Urinary bladder (tissue), 4 donors: ENCODE measurements around the gene PCNT. TPM values are rescaled to one million over a fixed set of nuclear protein-coding genes. Genes with fewer than 3 reads are reported as not detected.

Source experiments
- DNase-seq: peaks from one replicate; pipeline ENCODE4 v3.0.0-alpha.2; 2015; ENCODE audit errors: extremely low spot score
- H3K27ac ChIP-seq: one replicate; pipeline ENCODE4 v1.5.1; 2013; ENCODE audit warnings: low read depth, mild to moderate bottlenecking, moderate library complexity
- H3K36me3 ChIP-seq: one replicate; pipeline ENCODE4 v1.6.1; 2013; ENCODE audit warnings: mild to moderate bottlenecking, moderate library complexity; ENCODE audit not compliant: insufficient read depth
- H3K4me1 ChIP-seq: one replicate; pipeline ENCODE4 v1.6.1; 2013; ENCODE audit warnings: mild to moderate bottlenecking, moderate library complexity; ENCODE audit not compliant: insufficient read depth
- H3K4me3 ChIP-seq: one replicate; pipeline ENCODE4 v1.5.1; 2013; ENCODE audit warnings: low read depth, low read length
- WGBS: extraction: QIAGEN DNeasy Blood & Tissue Kit; methylation state at CpG from one replicate; pipeline ENCODE4 v1.1.7; 2013; 5-methylcytosine and 5-hydroxymethylcytosine counted together
- polyA plus RNA-seq: library from polyadenylated mRNA; stranded (reverse); fragments of 200-250 nt; gene quantifications from one replicate; pipeline ENCODE4 v1.2.3, GENCODE V29; 2013
- total RNA-seq: library from RNA; depleted of rRNA; stranded (reverse); fragments of >200 nt; gene quantifications from one replicate; pipeline ENCODE4 v1.2.3, GENCODE V29; 2014
- donor health status: healthy with polysubstance abuse.
- donor health status: healthy.

Gene PCNT
- total and polyA plus RNA-seq, 2 donors: 15.7 to 22.4 TPM

- 94% methylated on average over 12 of the region's 12 CpGs for WGBS
- H3K36me3 ChIP-seq: peaks cover 4% of the 10 kb centered on the region
- no peak for DNase-seq
- H3K27ac ChIP-seq: no peak overlapping the region
- no peak overlapping the region for H3K4me3 ChIP-seq
- H3K4me1 ChIP-seq: no peaks in the 10 kb centered on the region
Observed at GRCh38 chr21:46334351-46335140, 10.6 kb downstream of the PCNT start.

- Histone ChIP-seq H3K27ac (no peak overlapping the region), H3K4me3 (no peak overlapping the region), H3K36me3 (peaks cover 4% of the 10 kb centered on the region), H3K4me1 (no peaks in the 10 kb centered on the region)
- WGBS: 91% methylated on average over 3 of the region's 3 CpGs
- no peak for DNase-seq
Observed at GRCh38 chr21:46336603-46337002, 12.6 kb downstream of the PCNT start.

- Histone ChIP-seq H3K27ac (no peak overlapping the region), H3K36me3 (peaks cover 2% of the 10 kb centered on the region), H3K4me1 (no peaks in the 10 kb centered on the region), H3K4me3 (no peak overlapping the region)
- DNase-seq: no peak
- 95% methylated on average over 8 of the region's 8 CpGs for WGBS
Observed at GRCh38 chr21:46340998-46341397, 17.0 kb downstream of the PCNT start.

- WGBS: 96% methylated on average over 20 of the region's 20 CpGs
Observed at GRCh38 chr21:46344219-46344915, 20.4 kb downstream of the PCNT start.

GRCh38 chr21:46345861-46346260 is 21.9 kb downstream of the PCNT start:
- Histone ChIP-seq H3K36me3 (peaks cover 4% of the 10 kb centered on the region), H3K4me3 (no peak overlapping the region), H3K27ac (no peak overlapping the region), H3K4me1 (no peaks in the 10 kb centered on the region)
- DNase-seq: no peak
- WGBS: 92% methylated on average over 14 of the region's 14 CpGs

More at GRCh38 chr21:46344219-46344915, 20.4 kb downstream of the PCNT start:
- no peaks in the 10 kb centered on the region for H3K4me1 ChIP-seq
- no peak overlapping the region for H3K27ac ChIP-seq
- no peak overlapping the region for H3K4me3 ChIP-seq
- peaks cover 2% of the 10 kb centered on the region for H3K36me3 ChIP-seq
- DNase-seq: no peak

GRCh38 chr21:46346296-46347202 is 22.6 kb downstream of the PCNT start:
- Histone ChIP-seq H3K4me3 (no peak overlapping the region), H3K36me3 (peaks cover 4% of the 10 kb centered on the region), H3K4me1 (no peaks in the 10 kb centered on the region), H3K27ac (no peak overlapping the region)
- DNase-seq: no peak
- 97% methylated on average over 34 of the region's 34 CpGs for WGBS

GRCh38 chr21:46347203-46347550 is 23.2 kb downstream of the PCNT start:
- DNase-seq: no peak
- peaks cover 4% of the 10 kb centered on the region for H3K36me3 ChIP-seq
- WGBS: 75% methylated on average over 10 of the region's 10 CpGs
- H3K4me1 ChIP-seq: no peaks in the 10 kb centered on the region
- no peak overlapping the region for H3K27ac ChIP-seq
- no peak overlapping the region for H3K4me3 ChIP-seq

GRCh38 chr21:46347791-46348381 is 23.9 kb downstream of the PCNT start:
- Histone ChIP-seq H3K36me3 (peaks cover 4% of the 10 kb centered on the region), H3K4me1 (no peaks in the 10 kb centered on the region), H3K27ac (no peak overlapping the region), H3K4me3 (no peak overlapping the region)
- no peak for DNase-seq
- WGBS: 89% methylated on average over 12 of the region's 12 CpGs

GRCh38 chr21:46349134-46349760 is 25.3 kb downstream of the PCNT start:
- DNase-seq: no peak
- Histone ChIP-seq H3K27ac (no peak overlapping the region), H3K4me3 (no peak overlapping the region), H3K4me1 (no peaks in the 10 kb centered on the region), H3K36me3 (peaks cover 4% of the 10 kb centered on the region)
- WGBS: 96% methylated on average over 17 of the region's 17 CpGs

- Histone ChIP-seq H3K4me1 (no peaks in the 10 kb centered on the region), H3K27ac (no peak overlapping the region), H3K4me3 (no peak overlapping the region), H3K36me3 (peaks cover 4% of the 10 kb centered on the region)
- WGBS: 93% methylated on average over 8 of the region's 8 CpGs
- DNase-seq: no peak
Observed at GRCh38 chr21:46350571-46350970, 26.6 kb downstream of the PCNT start.

- Histone ChIP-seq H3K27ac (no peak overlapping the region), H3K4me3 (no peak overlapping the region), H3K36me3 (peaks cover 4% of the 10 kb centered on the region), H3K4me1 (no peaks in the 10 kb centered on the region)
- 96% methylated on average over 13 of the region's 13 CpGs for WGBS
- no peak for DNase-seq
Observed at GRCh38 chr21:46350981-46351380, 27.0 kb downstream of the PCNT start.

GRCh38 chr21:46351476-46352163 is 27.7 kb downstream of the PCNT start:
- 95% methylated on average over 11 of the region's 11 CpGs for WGBS
- DNase-seq: peak; percentile 33
- Histone ChIP-seq H3K36me3 (peaks cover 4% of the 10 kb centered on the region), H3K4me1 (no peaks in the 10 kb centered on the region), H3K4me3 (no peak overlapping the region), H3K27ac (no peak overlapping the region)
